Neural progenitor cell (in vitro differentiated cells): Measurements from ENCODE around the gene UBE2Q1.

Experiments
- EZH2 ChIP-seq: fragments of 200-600 bp; sonication (generic); IDR thresholded peaks from 2 replicates; pipeline ENCODE4 v1.6.1; 2017; ENCODE audit warnings: antibody characterized with exemption, mild to moderate bottlenecking, moderate library complexity
- EZH2phosphoT487 ChIP-seq: fragments of 200-600 bp; sonication (generic); IDR thresholded peaks from 2 replicates; pipeline ENCODE4 v1.6.1; 2017; ENCODE audit warnings: antibody characterized with exemption
- TF ChIP-seq, protein P1 (sequence below): fragments of 200-600 bp; sonication (generic); IDR thresholded peaks from 2 replicates; pipeline ENCODE4 v1.5.1; 2017; ENCODE audit warnings: antibody characterized with exemption, mild to moderate bottlenecking

DNA sequence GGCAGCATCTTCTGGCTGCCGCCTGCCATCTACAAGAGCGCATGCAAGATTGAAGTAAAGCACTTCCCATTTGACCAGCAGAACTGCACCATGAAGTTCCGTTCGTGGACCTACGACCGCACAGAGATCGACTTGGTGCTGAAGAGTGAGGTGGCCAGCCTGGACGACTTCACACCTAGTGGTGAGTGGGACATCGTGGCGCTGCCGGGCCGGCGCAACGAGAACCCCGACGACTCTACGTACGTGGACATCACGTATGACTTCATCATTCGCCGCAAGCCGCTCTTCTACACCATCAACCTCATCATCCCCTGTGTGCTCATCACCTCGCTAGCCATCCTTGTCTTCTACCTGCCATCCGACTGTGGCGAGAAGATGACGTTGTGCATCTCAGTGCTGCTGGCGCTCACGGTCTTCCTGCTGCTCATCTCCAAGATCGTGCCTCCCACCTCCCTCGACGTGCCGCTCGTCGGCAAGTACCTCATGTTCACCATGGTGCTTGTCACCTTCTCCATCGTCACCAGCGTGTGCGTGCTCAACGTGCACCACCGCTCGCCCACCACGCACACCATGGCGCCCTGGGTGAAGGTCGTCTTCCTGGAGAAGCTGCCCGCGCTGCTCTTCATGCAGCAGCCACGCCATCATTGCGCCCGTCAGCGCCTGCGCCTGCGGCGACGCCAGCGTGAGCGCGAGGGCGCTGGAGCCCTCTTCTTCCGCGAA, 12.9 kb upstream of the UBE2Q1 start:
- TF ChIP-seq, protein P1, sequence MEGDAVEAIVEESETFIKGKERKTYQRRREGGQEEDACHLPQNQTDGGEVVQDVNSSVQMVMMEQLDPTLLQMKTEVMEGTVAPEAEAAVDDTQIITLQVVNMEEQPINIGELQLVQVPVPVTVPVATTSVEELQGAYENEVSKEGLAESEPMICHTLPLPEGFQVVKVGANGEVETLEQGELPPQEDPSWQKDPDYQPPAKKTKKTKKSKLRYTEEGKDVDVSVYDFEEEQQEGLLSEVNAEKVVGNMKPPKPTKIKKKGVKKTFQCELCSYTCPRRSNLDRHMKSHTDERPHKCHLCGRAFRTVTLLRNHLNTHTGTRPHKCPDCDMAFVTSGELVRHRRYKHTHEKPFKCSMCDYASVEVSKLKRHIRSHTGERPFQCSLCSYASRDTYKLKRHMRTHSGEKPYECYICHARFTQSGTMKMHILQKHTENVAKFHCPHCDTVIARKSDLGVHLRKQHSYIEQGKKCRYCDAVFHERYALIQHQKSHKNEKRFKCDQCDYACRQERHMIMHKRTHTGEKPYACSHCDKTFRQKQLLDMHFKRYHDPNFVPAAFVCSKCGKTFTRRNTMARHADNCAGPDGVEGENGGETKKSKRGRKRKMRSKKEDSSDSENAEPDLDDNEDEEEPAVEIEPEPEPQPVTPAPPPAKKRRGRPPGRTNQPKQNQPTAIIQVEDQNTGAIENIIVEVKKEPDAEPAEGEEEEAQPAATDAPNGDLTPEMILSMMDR, result no peak
- TF ChIP-seq EZH2 (no peak), EZH2phosphoT487 (no peak)
